ENCODE data around the gene PITPNC1.
"Not testable (repeated sequence)": the region's sequence is repeated elsewhere in the genome, so short reads cannot be mapped to it uniquely, and the experiment has no call there.

The PITPNC1 gene

GRCh38 chr17:67449845-67450755 lies 73.0 kb downstream of the PITPNC1 start:
- no peak for FAIRE-seq
- no peak for DNase-seq (ENCODE audit: extremely low spot score, insufficient read length, low read depth)

GRCh38 chr17:67452681-67453554 lies 75.8 kb downstream of the PITPNC1 start:
- FAIRE-seq: peak; percentile 75

GRCh38 chr17:67456103-67456502 lies 79.0 kb downstream of the PITPNC1 start:
- DNase-seq (ENCODE audit: extremely low spot score, insufficient read length, low read depth) (no peak), FAIRE-seq (peak; percentile 36)

More at GRCh38 chr17:67452681-67453554, 75.8 kb downstream of the PITPNC1 start:
- no peak for DNase-seq (ENCODE audit: extremely low spot score, insufficient read length, low read depth)

GRCh38 chr17:67456889-67457288 lies 79.8 kb downstream of the PITPNC1 start:
- DNase-seq (ENCODE audit: extremely low spot score, insufficient read length, low read depth) (no peak), FAIRE-seq (no peak)

GRCh38 chr17:67458203-67458602 lies 81.1 kb downstream of the PITPNC1 start:
- no peak for DNase-seq (ENCODE audit: extremely low spot score, insufficient read length, low read depth)
- no peak for FAIRE-seq

GRCh38 chr17:67459985-67460384 lies 82.9 kb downstream of the PITPNC1 start:
- DNase-seq (ENCODE audit: extremely low spot score, insufficient read length, low read depth) (no peak), FAIRE-seq (no peak)

GRCh38 chr17:67461228-67461780 lies 84.2 kb downstream of the PITPNC1 start:
- no peak for FAIRE-seq
- DNase-seq (ENCODE audit: extremely low spot score, insufficient read length, low read depth): no peak

GRCh38 chr17:67461876-67462275 lies 84.8 kb downstream of the PITPNC1 start:
- FAIRE-seq (no peak), DNase-seq (ENCODE audit: extremely low spot score, insufficient read length, low read depth) (no peak)

GRCh38 chr17:67466251-67466796 lies 89.2 kb downstream of the PITPNC1 start:
- DNase-seq (ENCODE audit: extremely low spot score, insufficient read length, low read depth) (no peak), FAIRE-seq (no peak)

- FAIRE-seq: peak; percentile 61
- DNase-seq (ENCODE audit: extremely low spot score, insufficient read length, low read depth): no peak
Observed at GRCh38 chr17:67467500-67468455, 90.7 kb downstream of the PITPNC1 start.

GRCh38 chr17:67469208-67469980 lies 92.3 kb downstream of the PITPNC1 start:
- DNase-seq (ENCODE audit: extremely low spot score, insufficient read length, low read depth) (no peak), FAIRE-seq (no peak)

- DNase-seq (ENCODE audit: extremely low spot score, insufficient read length, low read depth) (no peak), FAIRE-seq (no peak)
Observed at GRCh38 chr17:67470163-67470562, 93.1 kb downstream of the PITPNC1 start.

GRCh38 chr17:67471118-67471517 lies 94.0 kb downstream of the PITPNC1 start:
- FAIRE-seq: no peak
- no peak for DNase-seq (ENCODE audit: extremely low spot score, insufficient read length, low read depth)

GRCh38 chr17:67472606-67473005 lies 95.5 kb downstream of the PITPNC1 start:
- not testable (repeated sequence) for DNase-seq (ENCODE audit: extremely low spot score, insufficient read length, low read depth); FAIRE-seq

- FAIRE-seq: no peak
- DNase-seq (ENCODE audit: extremely low spot score, insufficient read length, low read depth): no peak
Observed at GRCh38 chr17:67474081-67474661, 97.1 kb downstream of the PITPNC1 start.

GRCh38 chr17:67475161-67475937 lies 98.3 kb downstream of the PITPNC1 start:
- peak; percentile 95 for FAIRE-seq
- peak; percentile 60 for DNase-seq (ENCODE audit: extremely low spot score, insufficient read length, low read depth)

GRCh38 chr17:67476787-67477335 lies 99.8 kb downstream of the PITPNC1 start:
- no peak for FAIRE-seq
- DNase-seq (ENCODE audit: extremely low spot score, insufficient read length, low read depth): no peak

All from GM18507 (cell line).